Fibroblast of pulmonary artery (primary cell): ENCODE results near the gene ZNF618.

ENCODE experiments used
- DNase-seq: peaks from one replicate; pipeline ENCODE4 v3.0.0-alpha.2; 2010; ENCODE audit warnings: low read depth
- H3K4me3 ChIP-seq: replicated peaks from 2 replicates; pipeline ENCODE4 v1.5.1; 2011; ENCODE audit warnings: low read depth, mild to moderate bottlenecking, control low read depth, low read length, moderate library complexity
- TF ChIP-seq, protein P1 (sequence below): IDR thresholded peaks from 2 replicates; pipeline ENCODE4 v1.5.1; 2011; ENCODE audit warnings: mild to moderate bottlenecking, control low read depth, low read length, inconsistent platforms; ENCODE audit errors: missing control alignments

Gene ZNF618

DNA sequence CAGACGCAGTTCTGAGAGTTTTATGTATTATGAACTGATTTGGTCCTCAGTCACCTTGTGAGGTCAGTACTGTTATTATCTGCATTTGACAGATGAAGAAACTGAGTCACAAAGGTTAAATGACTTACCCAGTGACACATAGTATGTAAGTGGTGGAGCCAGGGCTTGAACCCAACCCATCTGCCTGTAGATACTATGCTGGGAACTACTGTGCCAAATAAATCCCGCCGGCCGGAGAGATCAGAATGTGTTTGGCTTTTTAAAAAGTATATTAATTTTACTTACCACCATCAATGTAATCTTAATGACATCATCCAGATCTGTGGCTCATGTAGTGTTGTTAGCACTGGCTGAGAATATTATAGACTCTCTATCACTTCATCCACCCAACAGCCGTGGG lies 80.8 kb downstream of the ZNF618 start:
- TF ChIP-seq, protein P1, sequence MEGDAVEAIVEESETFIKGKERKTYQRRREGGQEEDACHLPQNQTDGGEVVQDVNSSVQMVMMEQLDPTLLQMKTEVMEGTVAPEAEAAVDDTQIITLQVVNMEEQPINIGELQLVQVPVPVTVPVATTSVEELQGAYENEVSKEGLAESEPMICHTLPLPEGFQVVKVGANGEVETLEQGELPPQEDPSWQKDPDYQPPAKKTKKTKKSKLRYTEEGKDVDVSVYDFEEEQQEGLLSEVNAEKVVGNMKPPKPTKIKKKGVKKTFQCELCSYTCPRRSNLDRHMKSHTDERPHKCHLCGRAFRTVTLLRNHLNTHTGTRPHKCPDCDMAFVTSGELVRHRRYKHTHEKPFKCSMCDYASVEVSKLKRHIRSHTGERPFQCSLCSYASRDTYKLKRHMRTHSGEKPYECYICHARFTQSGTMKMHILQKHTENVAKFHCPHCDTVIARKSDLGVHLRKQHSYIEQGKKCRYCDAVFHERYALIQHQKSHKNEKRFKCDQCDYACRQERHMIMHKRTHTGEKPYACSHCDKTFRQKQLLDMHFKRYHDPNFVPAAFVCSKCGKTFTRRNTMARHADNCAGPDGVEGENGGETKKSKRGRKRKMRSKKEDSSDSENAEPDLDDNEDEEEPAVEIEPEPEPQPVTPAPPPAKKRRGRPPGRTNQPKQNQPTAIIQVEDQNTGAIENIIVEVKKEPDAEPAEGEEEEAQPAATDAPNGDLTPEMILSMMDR = no peak
- H3K4me3 ChIP-seq = no peak overlapping the region
- DNase-seq = no peak

DNA sequence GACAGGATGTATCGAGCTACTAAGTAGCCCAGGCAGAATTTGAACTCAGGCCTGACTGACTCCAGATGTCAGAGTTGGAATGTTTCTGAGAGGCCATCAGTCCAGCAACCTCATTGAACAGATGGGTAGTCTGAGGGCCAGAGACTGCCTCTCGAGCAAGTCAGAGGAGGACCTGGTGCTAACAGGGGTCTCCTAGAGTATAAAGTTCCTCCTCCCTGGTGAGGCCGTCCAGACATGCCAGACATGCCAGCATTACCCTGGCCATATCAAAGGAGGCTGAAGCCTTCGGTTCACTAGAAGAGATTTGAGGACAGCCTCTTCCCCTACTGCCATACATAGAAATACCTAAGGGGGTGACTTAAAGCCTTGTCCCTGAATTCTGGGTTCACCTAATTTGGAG lies 81.2 kb downstream of the ZNF618 start:
- no peak overlapping the region for H3K4me3 ChIP-seq
- DNase-seq = peak; percentile 18
- TF ChIP-seq, protein P1 = no peak

DNA sequence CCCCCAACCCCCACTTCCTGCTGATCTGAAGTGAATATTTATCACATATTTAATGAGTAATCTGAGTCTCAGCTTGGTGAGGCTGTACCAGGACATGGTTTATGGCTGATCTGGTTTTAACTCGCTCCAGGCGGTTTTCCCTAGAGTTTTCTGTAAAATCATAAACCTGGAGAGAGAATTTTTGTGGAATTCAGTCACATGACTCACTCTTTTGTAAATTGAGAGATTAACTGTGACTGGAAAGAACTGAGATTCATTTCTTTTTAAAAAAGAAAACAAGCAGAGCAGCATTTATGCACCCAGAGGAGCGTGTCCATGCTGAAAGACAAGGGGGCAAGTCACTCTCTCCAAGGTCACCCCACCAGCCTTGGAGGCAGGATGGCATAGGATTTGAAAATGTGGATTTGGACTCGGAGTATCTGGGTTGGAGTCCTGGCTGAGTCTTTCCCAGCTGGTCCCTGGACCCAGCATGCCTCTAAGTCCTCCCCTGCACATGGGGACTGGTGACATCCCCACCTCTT lies 81.8 kb downstream of the ZNF618 start:
- TF ChIP-seq, protein P1 = no peak
- H3K4me3 ChIP-seq = no peak overlapping the region
- peak; percentile 80 for DNase-seq

DNA sequence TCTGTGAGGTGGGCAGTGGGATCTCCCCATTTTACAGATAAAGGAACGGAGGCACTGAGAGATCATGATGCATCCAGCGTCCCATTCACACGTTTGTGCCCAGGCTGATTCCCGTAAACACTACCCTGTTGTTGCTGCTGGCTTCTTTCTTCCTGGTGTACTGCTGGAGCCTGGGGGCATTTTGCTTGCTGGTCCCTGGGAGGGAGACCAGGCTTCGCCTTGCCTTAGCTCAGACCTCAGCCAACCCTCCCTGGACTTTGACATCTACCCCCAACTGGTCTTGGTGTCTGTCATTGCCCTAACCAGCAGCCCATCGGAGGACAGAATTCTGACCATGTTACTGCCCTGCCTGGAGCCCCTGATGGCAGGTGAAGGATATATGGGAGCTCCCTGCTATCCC lies 82.4 kb downstream of the ZNF618 start:
- H3K4me3 ChIP-seq = no peak overlapping the region
- TF ChIP-seq, protein P1 = no peak
- no peak for DNase-seq

DNA sequence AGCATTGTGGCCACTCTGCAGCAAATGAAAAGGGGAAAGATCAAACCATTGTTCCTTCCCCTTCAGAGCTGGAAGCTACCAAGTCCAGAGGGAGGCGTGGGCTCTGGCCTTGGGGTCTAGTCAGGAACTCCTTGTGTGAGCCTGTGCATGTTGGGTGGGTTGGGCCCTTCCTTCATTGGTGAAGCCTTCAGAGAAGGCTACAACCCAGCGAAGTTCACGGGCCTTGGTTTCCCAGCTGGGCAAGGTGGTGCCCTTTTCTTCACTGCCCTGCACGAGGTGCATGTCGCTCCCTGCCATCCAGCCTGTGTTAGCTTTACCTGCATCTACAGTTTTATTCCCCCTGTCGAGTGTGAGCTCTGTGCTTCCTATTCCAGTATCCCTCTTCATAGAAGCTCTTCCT lies 84.7 kb downstream of the ZNF618 start:
- TF ChIP-seq, protein P1 = no peak
- no peak for DNase-seq
- no peak overlapping the region for H3K4me3 ChIP-seq

DNA sequence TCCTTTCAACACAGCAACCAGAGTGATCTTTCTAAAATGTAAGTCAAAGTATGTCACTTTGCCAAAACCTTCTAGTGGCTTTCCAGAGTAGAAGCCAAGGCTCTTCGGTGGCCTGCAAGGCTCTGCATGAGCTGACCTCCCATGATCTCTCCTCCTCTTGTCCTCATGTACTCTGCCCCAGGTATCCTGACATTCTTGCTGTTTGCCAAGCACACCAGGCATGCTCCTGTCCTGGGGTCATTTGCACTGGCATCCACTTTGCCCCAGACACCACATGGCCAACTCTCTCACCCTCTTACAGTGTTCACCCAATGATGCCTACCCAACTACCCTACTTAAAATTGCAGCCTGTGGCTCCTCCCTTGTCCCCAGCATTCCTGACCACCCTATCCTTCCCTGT lies 86.3 kb downstream of the ZNF618 start:
- TF ChIP-seq, protein P1 = no peak
- H3K4me3 ChIP-seq = no peak overlapping the region
- DNase-seq = no peak

DNA sequence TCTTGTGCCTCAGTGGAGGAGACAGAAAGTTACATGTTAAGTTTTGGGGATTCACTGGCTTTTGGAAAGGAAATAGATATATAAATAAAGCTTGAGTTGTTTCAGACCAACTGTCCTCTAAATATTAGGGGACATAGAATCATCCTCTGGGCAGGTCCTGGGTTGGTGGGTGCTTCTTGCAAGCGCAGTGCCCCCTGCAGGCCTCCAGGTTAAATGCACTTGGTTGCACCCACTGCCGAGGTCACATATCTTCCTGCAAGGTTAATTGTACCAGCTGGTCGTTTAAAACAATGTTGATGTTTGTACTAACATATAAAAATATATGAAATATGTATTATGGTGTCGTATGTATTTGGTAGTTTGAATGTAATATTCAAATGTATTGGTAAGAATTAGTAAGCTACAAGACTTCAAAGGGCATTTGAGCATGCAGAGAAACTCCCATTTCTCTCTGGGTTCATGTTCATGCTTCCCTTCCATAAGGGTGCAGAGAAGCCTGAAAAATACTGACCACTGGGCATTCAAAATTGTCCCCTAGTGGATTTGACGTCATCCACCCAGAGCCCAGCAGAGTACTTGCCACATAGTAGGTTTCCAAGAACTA lies 87.0 kb downstream of the ZNF618 start:
- TF ChIP-seq, protein P1 = peak; percentile 81
- peak; percentile 75 for DNase-seq
- no peak overlapping the region for H3K4me3 ChIP-seq
